Loucy (cell line): ENCODE data around the gene MGLL.

ENCODE experiments used
- EZH2phosphoT487 ChIP-seq: fragments of 200-600 bp; IDR thresholded peaks from 2 replicates; pipeline ENCODE4 v1.6.1; 2018; ENCODE audit warnings: antibody characterized with exemption, mild to moderate bottlenecking, moderate library complexity, borderline replicate concordance
- TF ChIP-seq, protein P1 (sequence below): fragments of 200-600 bp; sonication (generic); conservative IDR thresholded peaks from 2 replicates; pipeline ENCODE4 v1.5.1; 2014; ENCODE audit warnings: mild to moderate bottlenecking, antibody characterized with exemption, low read length

DNA sequence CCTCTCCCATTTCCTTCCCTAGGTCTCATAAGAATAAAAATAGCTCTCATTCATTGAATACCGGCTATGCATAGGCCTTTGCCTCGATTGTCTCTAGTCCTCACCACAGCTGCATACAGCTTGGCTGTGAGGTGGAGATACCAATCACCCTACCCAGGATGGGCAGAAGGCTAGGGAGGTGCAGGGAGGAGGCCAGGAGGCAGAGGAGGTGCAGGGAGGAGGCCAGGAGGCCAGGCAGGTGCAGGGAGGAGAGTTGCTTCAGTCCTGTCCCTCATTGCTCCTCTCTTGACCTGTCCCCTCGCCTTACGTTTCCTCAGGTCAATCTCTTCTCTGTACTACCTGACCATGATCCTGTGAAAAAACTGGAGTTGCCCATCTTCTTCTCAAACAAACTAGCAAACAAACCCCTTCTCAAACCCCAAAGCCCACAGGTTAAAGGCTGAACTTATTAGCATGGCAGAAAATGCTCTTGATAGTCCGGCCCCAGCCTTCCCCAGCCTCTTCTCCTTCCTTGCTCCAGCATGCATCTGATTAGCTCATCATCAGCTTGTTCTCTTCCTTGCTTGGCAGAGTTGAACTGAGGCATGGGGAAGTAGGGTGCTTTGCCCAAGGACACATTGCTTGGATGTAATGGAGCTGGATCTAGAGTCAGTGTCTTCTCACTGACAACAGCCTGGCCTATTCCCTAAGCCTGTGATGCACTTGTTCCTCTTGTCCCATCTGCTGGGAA is 177.5 kb downstream of the MGLL start:
- TF ChIP-seq, protein P1, sequence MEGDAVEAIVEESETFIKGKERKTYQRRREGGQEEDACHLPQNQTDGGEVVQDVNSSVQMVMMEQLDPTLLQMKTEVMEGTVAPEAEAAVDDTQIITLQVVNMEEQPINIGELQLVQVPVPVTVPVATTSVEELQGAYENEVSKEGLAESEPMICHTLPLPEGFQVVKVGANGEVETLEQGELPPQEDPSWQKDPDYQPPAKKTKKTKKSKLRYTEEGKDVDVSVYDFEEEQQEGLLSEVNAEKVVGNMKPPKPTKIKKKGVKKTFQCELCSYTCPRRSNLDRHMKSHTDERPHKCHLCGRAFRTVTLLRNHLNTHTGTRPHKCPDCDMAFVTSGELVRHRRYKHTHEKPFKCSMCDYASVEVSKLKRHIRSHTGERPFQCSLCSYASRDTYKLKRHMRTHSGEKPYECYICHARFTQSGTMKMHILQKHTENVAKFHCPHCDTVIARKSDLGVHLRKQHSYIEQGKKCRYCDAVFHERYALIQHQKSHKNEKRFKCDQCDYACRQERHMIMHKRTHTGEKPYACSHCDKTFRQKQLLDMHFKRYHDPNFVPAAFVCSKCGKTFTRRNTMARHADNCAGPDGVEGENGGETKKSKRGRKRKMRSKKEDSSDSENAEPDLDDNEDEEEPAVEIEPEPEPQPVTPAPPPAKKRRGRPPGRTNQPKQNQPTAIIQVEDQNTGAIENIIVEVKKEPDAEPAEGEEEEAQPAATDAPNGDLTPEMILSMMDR, result no peak
- no peak for TF ChIP-seq EZH2phosphoT487
